Astrocyte (in vitro differentiated cells and primary cell): ENCODE measurements around the gene GBF1. TPM values are rescaled to one million over a fixed set of nuclear protein-coding genes. Genes with fewer than 3 reads are reported as not detected.
A peak's percentile ranks its signal among the peaks of the same experiment; 100 is the strongest.

Experiments
- DNase-seq: peaks from one replicate; pipeline ENCODE4 v3.0.0-alpha.2; 2010; ENCODE audit warnings: low read depth
- FAIRE-seq: peaks from 2 replicates; lab custom pipeline; 2011; peaks lifted over from hg19 to GRCh38; lab: Jason Lieb, UNC
- H2AFZ ChIP-seq: 2 replicates; pipeline ENCODE4 v1.6.0; 2012; ENCODE audit warnings: low read depth, low read length, inconsistent platforms
- H3K27ac ChIP-seq: 2 replicates; pipeline ENCODE4 v1.5.1; 2011; ENCODE audit warnings: low read depth, low read length, inconsistent platforms
- H3K27me3 ChIP-seq: 2 replicates; pipeline ENCODE4 v1.6.0; 2011; ENCODE audit warnings: low read length, inconsistent platforms; ENCODE audit not compliant: insufficient read depth
- H3K36me3 ChIP-seq: 2 replicates; pipeline ENCODE4 v1.5.1; 2011; ENCODE audit warnings: low read length, inconsistent platforms; ENCODE audit not compliant: insufficient read depth
- H3K4me1 ChIP-seq: 2 replicates; pipeline ENCODE4 v1.5.1; 2011; ENCODE audit warnings: low read length, inconsistent platforms; ENCODE audit not compliant: insufficient read depth
- H3K4me2 ChIP-seq: 2 replicates; pipeline ENCODE4 v1.6.0; 2012; ENCODE audit warnings: low read length, inconsistent platforms
- H3K4me3 ChIP-seq: 2 replicates; pipeline ENCODE4 v1.5.1; 2011; ENCODE audit warnings: low read depth, mild to moderate bottlenecking, low read length, inconsistent platforms; ENCODE audit not compliant: insufficient read depth
- H3K79me2 ChIP-seq: 2 replicates; pipeline ENCODE4 v1.6.0; 2012; ENCODE audit warnings: mild to moderate bottlenecking, low read length, inconsistent platforms; ENCODE audit not compliant: insufficient read depth
- H3K9ac ChIP-seq: 2 replicates; pipeline ENCODE4 v1.6.0; 2012; ENCODE audit warnings: mild to moderate bottlenecking, low read length, inconsistent platforms
- H3K9me3 ChIP-seq: 2 replicates; pipeline ENCODE4 v1.5.1; 2012; ENCODE audit warnings: low read depth, mild to moderate bottlenecking, low read length, inconsistent platforms; ENCODE audit not compliant: insufficient read depth
- H4K20me1 ChIP-seq: 2 replicates; pipeline ENCODE4 v1.6.0; 2012; ENCODE audit warnings: low read length, inconsistent platforms; ENCODE audit not compliant: insufficient read depth
- H3K27ac Mint-ChIP-seq: one replicate; pipeline ENCODE4 v1.8.0; 2021; ENCODE audit warnings: mild to moderate bottlenecking, mixed read lengths; ENCODE audit not compliant: unreplicated experiment
- H3K27me3 Mint-ChIP-seq: one replicate; pipeline ENCODE4 v1.8.0; 2021; ENCODE audit warnings: low read depth, mixed read lengths; ENCODE audit not compliant: unreplicated experiment
- H3K36me3 Mint-ChIP-seq: one replicate; pipeline ENCODE4 v1.8.0; 2021; ENCODE audit warnings: low read depth, mixed read lengths; ENCODE audit not compliant: unreplicated experiment
- H3K4me1 Mint-ChIP-seq: one replicate; pipeline ENCODE4 v1.8.0; 2021; ENCODE audit warnings: low read depth, mixed read lengths; ENCODE audit not compliant: unreplicated experiment
- H3K4me3 Mint-ChIP-seq: one replicate; pipeline ENCODE4 v1.8.0; 2021; ENCODE audit warnings: mild to moderate bottlenecking, moderate library complexity, mixed read lengths; ENCODE audit not compliant: unreplicated experiment
- H3K9me3 Mint-ChIP-seq: one replicate; pipeline ENCODE4 v1.8.0; 2021; ENCODE audit warnings: mild to moderate bottlenecking, mixed read lengths; ENCODE audit not compliant: unreplicated experiment
- CTCF ChIP-seq: IDR thresholded peaks from 2 replicates; pipeline ENCODE4 v1.5.1; 2011; ENCODE audit warnings: low read depth, mild to moderate bottlenecking, inconsistent platforms, low read length, moderate library complexity; ENCODE audit not compliant: insufficient read depth
- EZH2 ChIP-seq: IDR thresholded peaks from 2 replicates; pipeline ENCODE4 v1.6.1; 2012; ENCODE audit warnings: mild to moderate bottlenecking, low read length, inconsistent platforms; ENCODE audit not compliant: insufficient read depth
- total RNA-seq: library from RNA; stranded (reverse); gene quantifications from 2 replicates; pipeline ENCODE4 v1.2.1, GENCODE V29; 2021

GBF1 gene
- total RNA-seq, 1 donor from 2014 or later: 72.8 TPM

DNA sequence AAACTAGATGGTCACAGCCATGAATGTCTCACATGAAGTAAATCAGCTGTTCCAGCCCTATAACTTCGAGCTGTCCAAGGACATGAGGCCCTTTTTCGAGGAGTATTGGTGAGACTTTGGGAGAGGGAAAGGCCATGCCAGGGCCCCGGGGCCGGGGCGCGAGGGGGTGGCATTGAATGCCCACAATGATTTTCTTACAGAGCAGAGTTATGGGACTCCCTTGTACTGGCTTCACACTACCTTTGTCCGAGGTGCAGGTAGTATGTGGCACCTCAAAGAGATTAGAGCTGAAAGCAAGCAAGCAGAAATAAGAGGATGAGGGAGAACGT is 18.8 kb upstream of the GBF1 start:
- Histone ChIP-seq H3K27ac (no peak overlapping the region), H3K36me3 (no peaks in the 10 kb centered on the region), H3K4me2 (peak overlapping the region; percentile 87), H2AFZ (peak overlapping the region; percentile 95), H3K79me2 (no peaks in the 10 kb centered on the region), H3K4me1 (peaks cover 29% of the 10 kb centered on the region), H3K9me3 (no peaks in the 10 kb centered on the region), H3K9ac (no peak overlapping the region), H4K20me1 (no peaks in the 10 kb centered on the region), H3K27me3 (peaks cover 42% of the 10 kb centered on the region), H3K4me3 (peak overlapping the region; percentile 32)
- Mint-ChIP-seq H3K9me3 (no peaks in the 10 kb centered on the region), H3K36me3 (no peaks in the 10 kb centered on the region), H3K27ac (no peak overlapping the region), H3K4me3 (peak overlapping the region; percentile 80), H3K27me3 (peaks cover 52% of the 10 kb centered on the region), H3K4me1 (peaks cover 8% of the 10 kb centered on the region)
- TF ChIP-seq CTCF: no peak
- no peak for TF ChIP-seq EZH2
- DNase-seq (no peak), FAIRE-seq (no peak)

- Histone ChIP-seq H4K20me1 (no peaks in the 10 kb centered on the region), H3K9ac (no peak overlapping the region), H3K9me3 (no peaks in the 10 kb centered on the region), H3K79me2 (no peaks in the 10 kb centered on the region), H3K4me2 (no peak overlapping the region), H3K36me3 (no peaks in the 10 kb centered on the region), H3K4me1 (peaks cover 29% of the 10 kb centered on the region), H3K4me3 (no peak overlapping the region), H3K27ac (no peak overlapping the region), H3K27me3 (peaks cover 46% of the 10 kb centered on the region), H2AFZ (no peak overlapping the region)
- TF ChIP-seq EZH2: no peak
- no peak for TF ChIP-seq CTCF
- Mint-ChIP-seq H3K4me1 (peaks cover 8% of the 10 kb centered on the region), H3K36me3 (no peaks in the 10 kb centered on the region), H3K9me3 (no peaks in the 10 kb centered on the region), H3K27ac (no peak overlapping the region), H3K27me3 (peaks cover 55% of the 10 kb centered on the region), H3K4me3 (no peak overlapping the region)
- DNase-seq: no peak
- no peak for FAIRE-seq
Observed at GRCh38 chr10:102227050-102227449, 18.3 kb upstream of the GBF1 start.

DNA sequence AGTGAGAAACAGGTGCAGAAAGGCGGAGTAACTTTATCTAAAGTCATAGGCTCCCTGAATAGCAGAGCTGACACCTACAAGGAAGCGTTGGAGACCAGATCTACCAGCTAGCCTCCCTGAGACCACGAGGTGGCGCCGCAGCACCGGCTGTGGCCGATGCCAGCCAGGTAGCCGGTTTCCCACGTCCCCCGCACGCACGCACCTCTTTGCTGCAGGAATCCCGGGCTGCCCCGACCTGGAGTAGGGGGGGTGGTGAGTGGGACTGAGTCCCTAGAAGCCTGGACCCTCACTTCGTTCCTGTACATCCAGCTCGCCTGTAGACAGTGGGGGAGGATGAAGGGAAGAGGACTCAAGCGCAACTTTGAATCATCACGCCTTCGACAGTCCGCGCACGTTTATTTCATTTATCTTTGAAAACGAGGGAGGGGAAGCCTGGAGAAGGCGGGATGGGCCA is 15.5 kb upstream of the GBF1 start:
- peaks cover 29% of the 10 kb centered on the region for H3K4me1 ChIP-seq
- peak overlapping the region; percentile 82 for H3K4me2 ChIP-seq
- peak overlapping the region; percentile 83 for H2AFZ ChIP-seq
- H4K20me1 ChIP-seq: no peaks in the 10 kb centered on the region
- H3K4me3 ChIP-seq: peak overlapping the region; percentile 55
- Mint-ChIP-seq H3K9me3 (no peaks in the 10 kb centered on the region), H3K4me3 (peak overlapping the region; percentile 60), H3K27me3 (peaks cover 54% of the 10 kb centered on the region), H3K4me1 (peaks cover 10% of the 10 kb centered on the region), H3K36me3 (no peaks in the 10 kb centered on the region), H3K27ac (no peak overlapping the region)
- no peaks in the 10 kb centered on the region for H3K36me3 ChIP-seq
- peak; percentile 5 for FAIRE-seq
- no peak for TF ChIP-seq EZH2
- TF ChIP-seq CTCF: peak; percentile 93
- H3K79me2 ChIP-seq: no peaks in the 10 kb centered on the region
- no peak for DNase-seq
- H3K9ac ChIP-seq: no peak overlapping the region
- H3K27ac ChIP-seq: no peak overlapping the region
- H3K9me3 ChIP-seq: no peaks in the 10 kb centered on the region
- H3K27me3 ChIP-seq: peaks cover 40% of the 10 kb centered on the region
